GM12878 (cell line): Measurements from ENCODE around the gene THOC6. TPM values are rescaled to one million over a fixed set of nuclear protein-coding genes. Genes with fewer than 3 reads are reported as not detected.

Source experiments
- ATAC-seq: fragments of 200-7000 bp; cut with Tn5 transposase; 3 replicates; pipeline ENCODE4 v1.9.1; 2020; ENCODE audit warnings: mild to moderate bottlenecking, moderate library complexity
- BruUV-seq: library from RNA; stranded (reverse); fragments of 400-500 nt; replicated peaks from 2 replicates; lab custom pipeline; 2021; lab: Mats Ljungman, UMichigan
- CTCF ChIA-PET: fragments of 300-600 bp; sonication (Branson Sonifier 250); formaldehyde crosslinking; extraction: SDS; loops from one replicate; lab custom pipeline; 2021; ENCODE audit warnings: inconsistent platforms; lab: Yijun Ruan, JAX
- POLR2A ChIA-PET: fragments of 350-600 bp; formaldehyde crosslinking; extraction: SDS; loops from one replicate; lab custom pipeline; 2021; ENCODE audit warnings: inconsistent platforms; lab: Charles Lee
- RAD21 ChIA-PET: fragments of 300-600 bp; sonication (Branson Sonifier 250); formaldehyde crosslinking; loops from one replicate; lab custom pipeline; 2023; ENCODE audit warnings: antibody characterized with exemption; ENCODE audit not compliant: unreplicated experiment; lab: Charles Lee
- SMC1A ChIA-PET: fragments of 300-600 bp; sonication (Branson Sonifier 250); formaldehyde crosslinking; loops from one replicate; lab custom pipeline; 2023; ENCODE audit not compliant: unreplicated experiment, uncharacterized antibody; lab: Charles Lee
- DNase-seq: peaks from one replicate; pipeline ENCODE4 v3.0.0-alpha.2; 2011; ENCODE audit warnings: low read depth, low spot score
- FAIRE-seq: peaks from 3 replicates; lab custom pipeline; 2011; peaks lifted over from hg19 to GRCh38; lab: Jason Lieb, UNC
- H2AFZ ChIP-seq: 2 replicates; pipeline ENCODE4 v1.6.0; 2011; ENCODE audit warnings: low read depth, low read length, control low read depth; ENCODE audit not compliant: control insufficient read depth
- H3K27ac ChIP-seq: 2 replicates; pipeline ENCODE4 v1.5.1; 2011; ENCODE audit warnings: control low read depth; ENCODE audit not compliant: control insufficient read depth, insufficient read depth
- H3K27me3 ChIP-seq, 2 experiments: replicated peaks in 1 of 2; 2 replicates each; pipeline versions ENCODE4 v1.6.0 to v1.6.1; 2011; ENCODE audit warnings: low read length in 1 of 2; ENCODE audit not compliant: control insufficient read depth in 2 of 2, insufficient read depth in 2 of 2
- H3K36me3 ChIP-seq, 2 experiments: 2 replicates each; pipeline ENCODE4 v1.5.1; 2011; ENCODE audit warnings: low read length in 1 of 2; ENCODE audit not compliant: control insufficient read depth in 2 of 2, insufficient read depth in 2 of 2
- H3K4me1 ChIP-seq: 2 replicates; pipeline ENCODE4 v1.6.1; 2011; ENCODE audit warnings: mild to moderate bottlenecking, low read length, moderate library complexity, mixed read lengths; ENCODE audit not compliant: control insufficient read depth, insufficient read depth
- H3K4me2 ChIP-seq: 2 replicates; pipeline ENCODE4 v1.6.0; 2011; ENCODE audit warnings: control low read depth; ENCODE audit not compliant: control insufficient read depth, insufficient read depth
- H3K4me3 ChIP-seq: fragments of 200-600 bp; sonication (generic); 2 replicates; pipeline ENCODE4 v1.5.1; 2016
- H3K79me2 ChIP-seq: 2 replicates; pipeline ENCODE4 v1.6.0; 2011; ENCODE audit warnings: low read length; ENCODE audit not compliant: control insufficient read depth, insufficient read depth
- H3K9ac ChIP-seq: 2 replicates; pipeline ENCODE4 v1.8.0; 2011; ENCODE audit warnings: low read length, control low read depth, mixed read lengths; ENCODE audit not compliant: control insufficient read depth, insufficient read depth
- H3K9me3 ChIP-seq: replicated peaks from 3 replicates; pipeline ENCODE4 v1.5.1; 2011; ENCODE audit warnings: mild to moderate bottlenecking, low read length; ENCODE audit not compliant: control insufficient read depth, insufficient read depth
- H4K20me1 ChIP-seq: 2 replicates; pipeline ENCODE4 v1.6.0; 2011; ENCODE audit not compliant: control insufficient read depth, insufficient read depth
- BMI1 ChIP-seq: fragments of 450-650 bp; IDR thresholded peaks from 2 replicates; pipeline ENCODE4 v1.6.1; 2016; ENCODE audit warnings: mild to moderate bottlenecking, moderate library complexity, borderline replicate concordance
- BRCA1 ChIP-seq: IDR thresholded peaks from 2 replicates; pipeline ENCODE4 v1.6.1; 2011; ENCODE audit warnings: low read depth, low read length, improper control_type of control experiment
- CEBPB ChIP-seq, 2 experiments: fragments of 150-350 bp in 1 of 2; IDR thresholded peaks; 2 replicates each; pipeline ENCODE4 v1.6.1; 2012 to 2014; ENCODE audit warnings: low read depth in 2 of 2, low read length in 2 of 2, borderline replicate concordance in 1 of 2, inconsistent platforms in 1 of 2
- CREB1 ChIP-seq: IDR thresholded peaks from 2 replicates; pipeline ENCODE4 v1.6.1; 2012; ENCODE audit warnings: low read depth, mild to moderate bottlenecking, inconsistent platforms
- FOXK2 ChIP-seq: fragments of 450-650 bp; IDR thresholded peaks from 2 replicates; pipeline ENCODE4 v1.6.1; 2017; ENCODE audit warnings: mild to moderate bottlenecking, moderate library complexity
- GATAD2B ChIP-seq: fragments of 450-650 bp; conservative IDR thresholded peaks from 2 replicates; pipeline ENCODE4 v1.6.1; 2017; ENCODE audit warnings: low read depth, mild to moderate bottlenecking, moderate library complexity
- IRF5 ChIP-seq: fragments of 450-650 bp; IDR thresholded peaks from 2 replicates; pipeline ENCODE4 v1.6.1; 2017; ENCODE audit warnings: borderline replicate concordance
- NFXL1 ChIP-seq: fragments of 450-650 bp; IDR thresholded peaks from 2 replicates; pipeline ENCODE4 v1.6.1; 2017; ENCODE audit warnings: antibody characterized with exemption, mild to moderate bottlenecking, borderline replicate concordance
- NFYB ChIP-seq: IDR thresholded peaks from 2 replicates; pipeline ENCODE4 v1.6.1; 2011; ENCODE audit warnings: low read depth, mild to moderate bottlenecking, low read length, improper control_type of control experiment, moderate library complexity; ENCODE audit not compliant: insufficient read depth
- SMAD1 ChIP-seq: fragments of 450-650 bp; IDR thresholded peaks from 2 replicates; pipeline ENCODE4 v1.6.1; 2018; ENCODE audit warnings: mild to moderate bottlenecking, low read depth; ENCODE audit not compliant: partially characterized antibody
- SREBF1 ChIP-seq: IDR thresholded peaks from 2 replicates; pipeline ENCODE4 v1.6.1; 2012; ENCODE audit warnings: mild to moderate bottlenecking, low read length
- STAT1 ChIP-seq: fragments of 450-650 bp; conservative IDR thresholded peaks from 2 replicates; pipeline ENCODE4 v1.6.1; 2014; ENCODE audit warnings: antibody characterized with exemption, mild to moderate bottlenecking
- TCF12 ChIP-seq: IDR thresholded peaks from 2 replicates; pipeline ENCODE4 v1.6.1; 2011; ENCODE audit warnings: low read depth, mild to moderate bottlenecking, low read length
- TCF7 ChIP-seq: IDR thresholded peaks from 2 replicates; pipeline ENCODE4 v1.6.1; 2014; ENCODE audit warnings: antibody characterized with exemption, borderline replicate concordance
- WRNIP1 ChIP-seq: IDR thresholded peaks from 2 replicates; pipeline ENCODE4 v1.6.1; 2011; ENCODE audit warnings: low read depth, low read length, improper control_type of control experiment, borderline replicate concordance
- ZSCAN29 ChIP-seq: fragments of 450-650 bp; IDR thresholded peaks from 2 replicates; pipeline ENCODE4 v1.6.1; 2017; ENCODE audit warnings: mild to moderate bottlenecking, moderate library complexity
- WGBS: methylation state at CpG from one replicate; pipeline ENCODE4 v1.1.6; 2016; ENCODE audit warnings: low lambda C conversion rate; ENCODE audit not compliant: insufficient replicate concordance, insufficient coverage; ENCODE audit errors: missing lambda C conversion rate; 5-methylcytosine and 5-hydroxymethylcytosine counted together
- in situ Hi-C: fragments of 300-500 bp; cut with MboI; formaldehyde crosslinking; loops from 9 replicates; pipeline ENCODE4 v1.14.3; 2018; ENCODE audit warnings: mixed read lengths
- intact Hi-C: fragments of 100-400 bp; cut with micrococcal nuclease; formaldehyde crosslinking; loops from one replicate; pipeline ENCODE4 v1.14.2; 2022; ENCODE audit not compliant: unreplicated experiment
- polyA plus RNA-seq, 11 experiments: library from polyadenylated mRNA; depleted of rRNA in 4 of 11; unstranded in 6 of 11; stranded (reverse) in 5 of 11; fragments of >200 nt; fragmentation: Nextera tagmentation in 4 of 11; fragmentation: Illumina TruSeq in 1 of 11; extraction: Ambion mirVana in 4 of 11; extraction: Trizol in 1 of 11; gene quantifications; 1 replicate in 1 of 11; 2 replicates in 10 of 11; pipeline versions ENCODE4 v1.2.1 to v1.2.3, GENCODE V29; 2011 to 2016; ENCODE audit warnings: inconsistent platforms in 2 of 11, missing spikeins in 2 of 11, low read depth in 1 of 11
- total RNA-seq, 4 experiments: library from RNA; depleted of rRNA in 3 of 4; stranded (reverse); fragments of >200 nt in 3 of 4; fragmentation: Illumina TruSeq in 1 of 4; extraction: Trizol in 1 of 4; gene quantifications; 2 replicates each; pipeline versions ENCODE4 v1.2.1 to v1.2.3, GENCODE V29; 2013 to 2021
- TF ChIP-seq, protein P1 (sequence below): IDR thresholded peaks from 2 replicates; pipeline ENCODE4 v1.6.1; 2011; ENCODE audit warnings: borderline replicate concordance, low read depth, mild to moderate bottlenecking, moderate library complexity, low read length; ENCODE audit not compliant: insufficient read depth, poor library complexity, severe bottlenecking
- TF ChIP-seq, protein P2 (sequence below): IDR thresholded peaks from 2 replicates; pipeline ENCODE4 v1.6.1; 2012; ENCODE audit warnings: low read depth, low read length, improper control_type of control experiment

THOC6 gene
- total and polyA plus RNA-seq, 10 of the 15 experiments (the other 5 are each of a cell fraction or from before 2014, with no cell fraction given): 1.0 to 54.4 (median 27.9) TPM

GRCh38 chr16:2976201-2976600 lies 47.6 kb upstream of the THOC6 start (continued):
- TF ChIP-seq, protein P1, sequence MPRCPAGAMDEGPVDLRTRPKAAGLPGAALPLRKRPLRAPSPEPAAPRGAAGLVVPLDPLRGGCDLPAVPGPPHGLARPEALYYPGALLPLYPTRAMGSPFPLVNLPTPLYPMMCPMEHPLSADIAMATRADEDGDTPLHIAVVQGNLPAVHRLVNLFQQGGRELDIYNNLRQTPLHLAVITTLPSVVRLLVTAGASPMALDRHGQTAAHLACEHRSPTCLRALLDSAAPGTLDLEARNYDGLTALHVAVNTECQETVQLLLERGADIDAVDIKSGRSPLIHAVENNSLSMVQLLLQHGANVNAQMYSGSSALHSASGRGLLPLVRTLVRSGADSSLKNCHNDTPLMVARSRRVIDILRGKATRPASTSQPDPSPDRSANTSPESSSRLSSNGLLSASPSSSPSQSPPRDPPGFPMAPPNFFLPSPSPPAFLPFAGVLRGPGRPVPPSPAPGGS: no peak
- TF ChIP-seq, all 136 proteins: peak for 0

DNA sequence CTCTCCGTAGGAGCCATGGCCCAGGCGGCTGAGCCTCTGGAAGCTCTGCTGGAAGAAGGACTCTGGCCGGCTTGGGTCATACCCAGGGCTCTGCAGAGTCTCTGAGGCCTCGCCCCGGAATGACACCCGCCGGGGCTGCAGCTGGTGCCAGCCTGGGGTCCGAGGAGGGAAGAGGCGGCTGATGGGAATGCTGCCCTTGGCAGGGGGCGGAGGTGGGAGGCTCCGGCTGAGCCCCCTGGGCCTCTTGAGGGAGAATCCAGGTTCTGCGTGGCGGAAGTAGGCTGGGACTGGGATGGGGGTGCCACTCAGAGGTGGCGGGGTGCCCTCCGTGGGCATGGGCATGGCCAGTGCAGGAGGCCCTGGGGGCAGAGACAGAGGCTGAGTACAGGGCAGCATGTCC lies 47.2 kb upstream of the THOC6 start:
- no peaks in the 10 kb centered on the region for H3K9me3 ChIP-seq
- peaks cover 7% of the 10 kb centered on the region for H3K4me1 ChIP-seq
- ChIA-PET RAD21 (no interaction called here), CTCF (interaction anchor here (1.8 kb wide), 1 partner anchor 50 kb away, joined by 7 read pairs; no protein-coding TSS in a partner anchor), SMC1A (interaction anchor here (1.8 kb wide), 1 partner anchor 14 kb away, joined by 3 read pairs; no protein-coding TSS in a partner anchor), POLR2A (interaction anchor here (1.3 kb wide), 1 partner anchor 11 kb away, joined by 3 read pairs; no protein-coding TSS in a partner anchor)
- peaks cover 11% of the 10 kb centered on the region for H3K79me2 ChIP-seq
- H2AFZ ChIP-seq: no peak overlapping the region
- H4K20me1 ChIP-seq: no peaks in the 10 kb centered on the region
- peaks cover 4 to 18% of the 10 kb centered on the region in 2 experiments; a peak in 3 of 4 replicates for H3K36me3 ChIP-seq
- 94% methylated on average over 15 of the region's 15 CpGs for WGBS
- BruUV-seq: no TSS peak
- no peak overlapping the region for H3K4me2 ChIP-seq
- no peak for TF ChIP-seq CEBPB (IDR thresholded peaks at IDR 0.05; ENCODE audit: borderline replicate concordance in 1 of 2, low read depth in 2 of 2, low read length in 2 of 2)
- no peak for TF ChIP-seq IRF5
- no peak for TF ChIP-seq SMAD1
- no peak for TF ChIP-seq NFYB
- TF ChIP-seq ZSCAN29: no peak
- no peak for TF ChIP-seq TCF12
- TF ChIP-seq CREB1: no peak
- TF ChIP-seq BMI1: no peak
- TF ChIP-seq BRCA1: no peak
- no peak for TF ChIP-seq SREBF1
- no peak for TF ChIP-seq NFXL1
- no peak for TF ChIP-seq STAT1
- TF ChIP-seq TCF7: no peak
- TF ChIP-seq GATAD2B: no peak
- TF ChIP-seq, protein P2, sequence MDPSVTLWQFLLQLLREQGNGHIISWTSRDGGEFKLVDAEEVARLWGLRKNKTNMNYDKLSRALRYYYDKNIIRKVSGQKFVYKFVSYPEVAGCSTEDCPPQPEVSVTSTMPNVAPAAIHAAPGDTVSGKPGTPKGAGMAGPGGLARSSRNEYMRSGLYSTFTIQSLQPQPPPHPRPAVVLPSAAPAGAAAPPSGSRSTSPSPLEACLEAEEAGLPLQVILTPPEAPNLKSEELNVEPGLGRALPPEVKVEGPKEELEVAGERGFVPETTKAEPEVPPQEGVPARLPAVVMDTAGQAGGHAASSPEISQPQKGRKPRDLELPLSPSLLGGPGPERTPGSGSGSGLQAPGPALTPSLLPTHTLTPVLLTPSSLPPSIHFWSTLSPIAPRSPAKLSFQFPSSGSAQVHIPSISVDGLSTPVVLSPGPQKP: no peak
- TF ChIP-seq FOXK2: no peak
- TF ChIP-seq WRNIP1: no peak
- ATAC-seq (no peak), FAIRE-seq (no peak), DNase-seq (no peak)
- H3K27ac ChIP-seq: no peak overlapping the region
- in situ Hi-C loops (no loop called here), intact Hi-C loops (no loop called here)
- no peaks in the 10 kb centered on the region for H3K27me3 ChIP-seq
- no peak overlapping the region for H3K9ac ChIP-seq
- H3K4me3 ChIP-seq: no peak overlapping the region
